ENCODE measurements around the gene CDK15. TPM values are rescaled to one million over a fixed set of nuclear protein-coding genes. Genes with fewer than 3 reads are reported as not detected.

CDK15 gene
- total RNA-seq, 1 experiment from 2014 or later, result 4.8 TPM

- Histone ChIP-seq H3K36me3 (ENCODE audit: control insufficient read depth, insufficient read depth, low read length) (no peaks in the 10 kb centered on the region), H3K4me1 (ENCODE audit: control insufficient read depth, insufficient read depth, low read length) (peaks cover 29% of the 10 kb centered on the region), H3K27me3 (ENCODE audit: control insufficient read depth, insufficient read depth, low read length) (no peaks in the 10 kb centered on the region), H3K27ac (ENCODE audit: low read length) (no peak overlapping the region), H3K9me3 (ENCODE audit: control insufficient read depth, insufficient read depth, low read depth, low read length) (no peaks in the 10 kb centered on the region), H3K4me3 (ENCODE audit: low read depth in 2 of 2, low read length in 2 of 2) (no peak overlapping the region)
- intact Hi-C loops (cut with micrococcal nuclease; ENCODE audit: unreplicated experiment), result loop anchor here (10.0 kb wide), 1 partner anchor 241 kb away; the partner anchor contains the start of gene FZD7
- CTCF ChIA-PET, result no interaction called here
- POLR2A ChIA-PET, result no interaction called here
- in situ Hi-C loops (cut with HindIII; ENCODE audit: low pct_unique_long_range_greater_than_20kb, low sequenced_read_pairs), result no loop called here
- ATAC-seq (no peak), DNase-seq (ENCODE audit: low read depth, low spot score) (no peak)
- BruUV-seq (replicated peaks), result no TSS peak
- no peak for TF ChIP-seq REST (IDR thresholded peaks at IDR 0.05; ENCODE audit: insufficient read depth in 1 of 2, low read depth in 2 of 2, low read length in 1 of 2)
- no peak for TF ChIP-seq CTCF (IDR thresholded peaks at IDR 0.05)
- TF ChIP-seq TCF7L2 (IDR thresholded peaks at IDR 0.05; ENCODE audit: low read depth, low read length), result no peak
- no peak for TF ChIP-seq POLR2AphosphoS5 (IDR thresholded peaks at IDR 0.05; ENCODE audit: low read depth, low read length)
- no peak for TF ChIP-seq SIN3A (IDR thresholded peaks at IDR 0.05; ENCODE audit: borderline replicate concordance, insufficient read depth, low read depth, low read length)
Observed at GRCh38 chr2:201793631-201794030, 12.7 kb upstream of the CDK15 start.

GRCh38 chr2:201794294-201794693, 12.0 kb upstream of the CDK15 start:
- no TSS peak for BruUV-seq (replicated peaks)
- Histone ChIP-seq H3K9me3 (ENCODE audit: control insufficient read depth, insufficient read depth, low read depth, low read length) (no peaks in the 10 kb centered on the region), H3K27ac (ENCODE audit: low read length) (peak overlapping the region; percentile 17; the same call in 1 of the 2 replicates), H3K27me3 (ENCODE audit: control insufficient read depth, insufficient read depth, low read length) (no peaks in the 10 kb centered on the region), H3K36me3 (ENCODE audit: control insufficient read depth, insufficient read depth, low read length) (no peaks in the 10 kb centered on the region), H3K4me1 (ENCODE audit: control insufficient read depth, insufficient read depth, low read length) (peaks cover 29% of the 10 kb centered on the region), H3K4me3 (ENCODE audit: low read depth in 2 of 2, low read length in 2 of 2) (no peak overlapping the region)
- in situ Hi-C loops (cut with HindIII; ENCODE audit: low pct_unique_long_range_greater_than_20kb, low sequenced_read_pairs) (no loop called here), intact Hi-C loops (cut with micrococcal nuclease; ENCODE audit: unreplicated experiment) (loop anchor here (10.0 kb wide), 1 partner anchor 241 kb away; the partner anchor contains the start of gene FZD7)
- ATAC-seq (no peak), DNase-seq (ENCODE audit: low read depth, low spot score) (no peak)
- ChIA-PET CTCF (no interaction called here), POLR2A (no interaction called here)
- TF ChIP-seq TCF7L2 (IDR thresholded peaks at IDR 0.05; ENCODE audit: low read depth, low read length) (no peak), POLR2AphosphoS5 (IDR thresholded peaks at IDR 0.05; ENCODE audit: low read depth, low read length) (no peak), REST (IDR thresholded peaks at IDR 0.05; ENCODE audit: insufficient read depth in 1 of 2, low read depth in 2 of 2, low read length in 1 of 2) (no peak), SIN3A (IDR thresholded peaks at IDR 0.05; ENCODE audit: borderline replicate concordance, insufficient read depth, low read depth, low read length) (no peak), CTCF (IDR thresholded peaks at IDR 0.05) (no peak)

All from Panc1 (cell line).